GM12878 (cell line): ENCODE results near the gene CFB. TPM values are rescaled to one million over a fixed set of nuclear protein-coding genes. Genes with fewer than 3 reads are reported as not detected.
A peak's percentile ranks its signal among the peaks of the same experiment; 100 is the strongest.

Source experiments
- BCL11A ChIP-seq: IDR thresholded peaks from 2 replicates; pipeline ENCODE4 v1.6.1; 2011; ENCODE audit warnings: low read depth, low read length
- BCLAF1 ChIP-seq: fragments of 450-650 bp; IDR thresholded peaks from 2 replicates; pipeline ENCODE4 v1.6.1; 2017; ENCODE audit warnings: antibody characterized with exemption, mild to moderate bottlenecking, moderate library complexity
- EP300 ChIP-seq, 2 experiments: fragments of 150-350 bp in 1 of 2; IDR thresholded peaks; 2 replicates each; pipeline ENCODE4 v1.6.1; 2011 to 2012; ENCODE audit warnings: low read depth in 2 of 2, low read length in 2 of 2, borderline replicate concordance in 1 of 2, improper control_type of control experiment in 1 of 2, inconsistent platforms in 1 of 2; ENCODE audit not compliant: control insufficient read depth in 1 of 2
- FOXK2 ChIP-seq: fragments of 450-650 bp; IDR thresholded peaks from 2 replicates; pipeline ENCODE4 v1.6.1; 2017; ENCODE audit warnings: mild to moderate bottlenecking, moderate library complexity
- HDAC2 ChIP-seq: fragments of 200-600 bp; sonication (generic); IDR thresholded peaks from 2 replicates; pipeline ENCODE4 v1.6.1; 2017
- IKZF2 ChIP-seq, 2 experiments: fragments of 450-650 bp; IDR thresholded peaks; 2 replicates each; pipeline ENCODE4 v1.6.1; 2017; ENCODE audit warnings: mild to moderate bottlenecking in 2 of 2, moderate library complexity in 2 of 2
- JUNB ChIP-seq: IDR thresholded peaks from 2 replicates; pipeline ENCODE4 v1.6.1; 2016; ENCODE audit warnings: antibody characterized with exemption, mild to moderate bottlenecking
- KDM1A ChIP-seq: fragments of 200-600 bp; sonication (generic); IDR thresholded peaks from 2 replicates; pipeline ENCODE4 v1.6.1; 2016; ENCODE audit warnings: borderline replicate concordance
- MEF2A ChIP-seq: IDR thresholded peaks from 2 replicates; pipeline ENCODE4 v1.6.1; 2011; ENCODE audit warnings: low read depth, mild to moderate bottlenecking, low read length, moderate library complexity; ENCODE audit not compliant: insufficient read depth
- NBN ChIP-seq: fragments of 450-650 bp; IDR thresholded peaks from 2 replicates; pipeline ENCODE4 v1.6.1; 2016
- NFYB ChIP-seq: IDR thresholded peaks from 2 replicates; pipeline ENCODE4 v1.6.1; 2011; ENCODE audit warnings: low read depth, mild to moderate bottlenecking, low read length, improper control_type of control experiment, moderate library complexity; ENCODE audit not compliant: insufficient read depth
- NR2C2 ChIP-seq: IDR thresholded peaks from 2 replicates; pipeline ENCODE4 v1.6.1; 2011; ENCODE audit warnings: borderline replicate concordance, low read depth; ENCODE audit not compliant: control insufficient read depth, insufficient read length
- PML ChIP-seq: IDR thresholded peaks from 2 replicates; pipeline ENCODE4 v1.6.1; 2012; ENCODE audit warnings: low read length, inconsistent platforms
- POLR2AphosphoS5 ChIP-seq: IDR thresholded peaks from 2 replicates; pipeline ENCODE4 v1.6.1; 2011; ENCODE audit warnings: mild to moderate bottlenecking, low read length, inconsistent platforms
- POU2F2 ChIP-seq: IDR thresholded peaks from 3 replicates; pipeline ENCODE4 v1.6.1; 2011; ENCODE audit warnings: low read depth, mild to moderate bottlenecking, low read length, borderline replicate concordance
- SKIL ChIP-seq: fragments of 450-650 bp; IDR thresholded peaks from 2 replicates; pipeline ENCODE4 v1.6.1; 2017; ENCODE audit warnings: mild to moderate bottlenecking, low read depth, inconsistent platforms; ENCODE audit not compliant: poor library complexity, severe bottlenecking
- SMAD5 ChIP-seq: IDR thresholded peaks from 2 replicates; pipeline ENCODE4 v1.6.1; 2016; ENCODE audit warnings: antibody characterized with exemption, low read depth
- TBL1XR1 ChIP-seq: IDR thresholded peaks from 2 replicates; pipeline ENCODE4 v1.6.1; 2012; ENCODE audit warnings: low read depth, low read length, improper control_type of control experiment
- WRNIP1 ChIP-seq: IDR thresholded peaks from 2 replicates; pipeline ENCODE4 v1.6.1; 2011; ENCODE audit warnings: low read depth, low read length, improper control_type of control experiment, borderline replicate concordance
- YBX1 ChIP-seq: fragments of 450-650 bp; IDR thresholded peaks from 2 replicates; pipeline ENCODE4 v1.6.1; 2016; ENCODE audit warnings: antibody characterized with exemption
- YY1 ChIP-seq: IDR thresholded peaks from 2 replicates; pipeline ENCODE4 v1.6.1; 2011; ENCODE audit warnings: low read depth, mild to moderate bottlenecking, low read length
- ZNF274 ChIP-seq: IDR thresholded peaks from one replicate; pipeline ENCODE4 v1.8.0; 2011; ENCODE audit not compliant: insufficient read length, insufficient read depth
- polyA plus RNA-seq, 11 experiments: library from polyadenylated mRNA; depleted of rRNA in 4 of 11; unstranded in 6 of 11; stranded (reverse) in 5 of 11; fragments of >200 nt; fragmentation: Nextera tagmentation in 4 of 11; fragmentation: Illumina TruSeq in 1 of 11; extraction: Ambion mirVana in 4 of 11; extraction: Trizol in 1 of 11; gene quantifications; 1 replicate in 1 of 11; 2 replicates in 10 of 11; pipeline versions ENCODE4 v1.2.1 to v1.2.3, GENCODE V29; 2011 to 2016; ENCODE audit warnings: inconsistent platforms in 2 of 11, missing spikeins in 2 of 11, low read depth in 1 of 11
- total RNA-seq, 4 experiments: library from RNA; depleted of rRNA in 3 of 4; stranded (reverse); fragments of >200 nt in 3 of 4; fragmentation: Illumina TruSeq in 1 of 4; extraction: Trizol in 1 of 4; gene quantifications; 2 replicates each; pipeline versions ENCODE4 v1.2.1 to v1.2.3, GENCODE V29; 2013 to 2021
- TF ChIP-seq, protein P1 (sequence below): IDR thresholded peaks from 2 replicates; pipeline ENCODE4 v1.6.1; 2012; ENCODE audit warnings: mild to moderate bottlenecking, low read depth, low read length

Gene CFB
- total and polyA plus RNA-seq, 10 of the 15 experiments (the other 5 are each of a cell fraction or from before 2014, with no cell fraction given) = 0.09 to 1.7 (median 0.44) TPM; not detected in 7

GRCh38 chr6:31971993-31972708 lies 26.3 kb downstream of the CFB start, which contains the start of gene DXO (continued):
- TF ChIP-seq KDM1A = no peak
- TF ChIP-seq, protein P1, sequence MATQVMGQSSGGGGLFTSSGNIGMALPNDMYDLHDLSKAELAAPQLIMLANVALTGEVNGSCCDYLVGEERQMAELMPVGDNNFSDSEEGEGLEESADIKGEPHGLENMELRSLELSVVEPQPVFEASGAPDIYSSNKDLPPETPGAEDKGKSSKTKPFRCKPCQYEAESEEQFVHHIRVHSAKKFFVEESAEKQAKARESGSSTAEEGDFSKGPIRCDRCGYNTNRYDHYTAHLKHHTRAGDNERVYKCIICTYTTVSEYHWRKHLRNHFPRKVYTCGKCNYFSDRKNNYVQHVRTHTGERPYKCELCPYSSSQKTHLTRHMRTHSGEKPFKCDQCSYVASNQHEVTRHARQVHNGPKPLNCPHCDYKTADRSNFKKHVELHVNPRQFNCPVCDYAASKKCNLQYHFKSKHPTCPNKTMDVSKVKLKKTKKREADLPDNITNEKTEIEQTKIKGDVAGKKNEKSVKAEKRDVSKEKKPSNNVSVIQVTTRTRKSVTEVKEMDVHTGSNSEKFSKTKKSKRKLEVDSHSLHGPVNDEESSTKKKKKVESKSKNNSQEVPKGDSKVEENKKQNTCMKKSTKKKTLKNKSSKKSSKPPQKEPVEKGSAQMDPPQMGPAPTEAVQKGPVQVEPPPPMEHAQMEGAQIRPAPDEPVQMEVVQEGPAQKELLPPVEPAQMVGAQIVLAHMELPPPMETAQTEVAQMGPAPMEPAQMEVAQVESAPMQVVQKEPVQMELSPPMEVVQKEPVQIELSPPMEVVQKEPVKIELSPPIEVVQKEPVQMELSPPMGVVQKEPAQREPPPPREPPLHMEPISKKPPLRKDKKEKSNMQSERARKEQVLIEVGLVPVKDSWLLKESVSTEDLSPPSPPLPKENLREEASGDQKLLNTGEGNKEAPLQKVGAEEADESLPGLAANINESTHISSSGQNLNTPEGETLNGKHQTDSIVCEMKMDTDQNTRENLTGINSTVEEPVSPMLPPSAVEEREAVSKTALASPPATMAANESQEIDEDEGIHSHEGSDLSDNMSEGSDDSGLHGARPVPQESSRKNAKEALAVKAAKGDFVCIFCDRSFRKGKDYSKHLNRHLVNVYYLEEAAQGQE = no peak
- TF ChIP-seq BCL11A = no peak; the same call in 1 of the 2 replicates
- TF ChIP-seq EP300 (IDR thresholded peaks at IDR 0.05; ENCODE audit: borderline replicate concordance in 1 of 2, control insufficient read depth in 1 of 2, low read depth in 2 of 2, low read length in 2 of 2) = peak; percentile 49 to 51; a peak in 1 of 4 replicates
- TF ChIP-seq BCLAF1 = no peak
- no peak for TF ChIP-seq NR2C2
- no peak for TF ChIP-seq ZNF274
- peak; percentile 54 for TF ChIP-seq SKIL
- TF ChIP-seq SMAD5 = no peak
- TF ChIP-seq TBL1XR1 = no peak
- TF ChIP-seq YY1 = no peak; the same call in 1 of the 2 replicates
- peak; percentile 86 to 89 for TF ChIP-seq IKZF2 (IDR thresholded peaks at IDR 0.05)
- peak; percentile 70; the same call in 1 of the 2 replicates for TF ChIP-seq NFYB
- TF ChIP-seq FOXK2 = peak; percentile 75
- no peak; the same call in 1 of the 2 replicates for TF ChIP-seq JUNB
- TF ChIP-seq YBX1 = no peak
- peak; percentile 11; the same call in 1 of the 3 replicates for TF ChIP-seq POU2F2
- TF ChIP-seq NBN = peak; percentile 100
- TF ChIP-seq MEF2A = 0 out of 2 replicates have a peak, but pooled peaks have one; percentile 20
- peak; percentile 53; the same call in 1 of the 2 replicates for TF ChIP-seq POLR2AphosphoS5
- no peak for TF ChIP-seq HDAC2
- TF ChIP-seq WRNIP1 = no peak
- TF ChIP-seq PML = no peak
